NCI-H524 treated with DMSO at 0.1 percent for 48 hours (cell line): ENCODE results near the gene ZNF581.

Experiments
- DNase-seq: peaks from one replicate; lab custom pipeline; 2025; lab: John Stamatoyannopoulos, UW

ZNF581 gene

GRCh38 chr19:55694656-55695491 lies 51.4 kb downstream of the ZNF581 start:
- no peak for DNase-seq
